Fibroblast of lung (primary cell): ENCODE measurements around the gene VEPH1. TPM values are rescaled to one million over a fixed set of nuclear protein-coding genes. Genes with fewer than 3 reads are reported as not detected.
A peak's percentile ranks its signal among the peaks of the same experiment; 100 is the strongest.

Experiments used
- DNase-seq, 2 donors: peaks; one replicate each; pipeline versions ENCODE4 v3.0.0 to v3.0.0-alpha.2; 2010; ENCODE audit warnings: low read depth in 2 of 2
- H2AFZ ChIP-seq: 2 replicates; pipeline ENCODE4 v1.5.1; 2012; ENCODE audit warnings: low read length, control low read depth, inconsistent platforms
- H3K27ac ChIP-seq: 2 replicates; pipeline ENCODE4 v1.5.1; 2011; ENCODE audit warnings: low read length, control low read depth; ENCODE audit not compliant: insufficient read depth
- H3K27me3 ChIP-seq: 2 replicates; pipeline ENCODE4 v1.5.1; 2011; ENCODE audit warnings: mild to moderate bottlenecking, low read length; ENCODE audit not compliant: control insufficient read depth, insufficient read depth
- H3K36me3 ChIP-seq: 2 replicates; pipeline ENCODE4 v1.5.1; 2011; ENCODE audit warnings: low read length; ENCODE audit not compliant: control insufficient read depth, insufficient read depth
- H3K4me1 ChIP-seq: 2 replicates; pipeline ENCODE4 v1.5.1; 2011; ENCODE audit warnings: low read length; ENCODE audit not compliant: control insufficient read depth, insufficient read depth; ENCODE audit errors: extremely low read depth
- H3K4me2 ChIP-seq: 2 replicates; pipeline ENCODE4 v1.5.1; 2011; ENCODE audit warnings: low read length, control low read depth; ENCODE audit not compliant: insufficient read depth; ENCODE audit errors: extremely low read depth
- H3K4me3 ChIP-seq, 4 experiments: fragments of 200-600 bp in 1 of 4; sonication (generic) in 1 of 4; replicated peaks in 1 of 4; 2 replicates each; pipeline ENCODE4 v1.5.1; 2011 to 2016; ENCODE audit warnings: low read length in 4 of 4, low read depth in 3 of 4, mild to moderate bottlenecking in 3 of 4, control low read depth in 2 of 4, inconsistent platforms in 1 of 4, mixed read lengths in 1 of 4; ENCODE audit not compliant: insufficient read depth in 1 of 4; ENCODE audit errors: control extremely low read depth in 1 of 4
- H3K79me2 ChIP-seq: 2 replicates; pipeline ENCODE4 v1.5.1; 2012; ENCODE audit warnings: mild to moderate bottlenecking, low read length, inconsistent platforms; ENCODE audit not compliant: control insufficient read depth, insufficient read depth
- H3K9ac ChIP-seq: 2 replicates; pipeline ENCODE4 v1.5.1; 2011; ENCODE audit warnings: mild to moderate bottlenecking, low read length, control low read depth; ENCODE audit not compliant: insufficient read depth
- H3K9me3 ChIP-seq: 2 replicates; pipeline ENCODE4 v1.5.1; 2012; ENCODE audit warnings: low read depth, low read length; ENCODE audit not compliant: control insufficient read depth, insufficient read depth
- H4K20me1 ChIP-seq: 2 replicates; pipeline ENCODE4 v1.5.1; 2011; ENCODE audit warnings: low read length; ENCODE audit not compliant: control insufficient read depth, insufficient read depth; ENCODE audit errors: extremely low read depth
- EZH2 ChIP-seq: IDR thresholded peaks from 2 replicates; pipeline ENCODE4 v1.5.1; 2012; ENCODE audit warnings: low read length, control low read depth, mild to moderate bottlenecking; ENCODE audit errors: missing control alignments
- polyA plus RNA-seq, 2 donors: library from polyadenylated mRNA; depleted of rRNA in 1 of 2; stranded (reverse) in 1 of 2; unstranded in 1 of 2; fragments of >200 nt; gene quantifications; 2 replicates each; pipeline ENCODE4 v1.2.1, GENCODE V29; 2011 to 2012; ENCODE audit warnings: missing spikeins in 1 of 2
- total RNA-seq: library from RNA; depleted of rRNA; stranded (reverse); fragments of >200 nt; gene quantifications from 2 replicates; pipeline ENCODE4 v1.2.1, GENCODE V29; 2014
- TF ChIP-seq, protein P1 (sequence below), 2 donors: IDR thresholded peaks in 1 of 2; conservative IDR thresholded peaks in 1 of 2; 1 replicate in 1 of 2; 2 replicates in 1 of 2; pipeline ENCODE4 v1.5.1; 2011 to 2012; ENCODE audit warnings: low read length in 2 of 2, control low read depth in 1 of 2, inconsistent platforms in 1 of 2, low read depth in 1 of 2, mild to moderate bottlenecking in 1 of 2

Gene VEPH1
- total and polyA plus RNA-seq, 2 donors (not counting 1 experiment from before 2014, with no cell fraction given): 13.1 to 34.7 TPM

DNA sequence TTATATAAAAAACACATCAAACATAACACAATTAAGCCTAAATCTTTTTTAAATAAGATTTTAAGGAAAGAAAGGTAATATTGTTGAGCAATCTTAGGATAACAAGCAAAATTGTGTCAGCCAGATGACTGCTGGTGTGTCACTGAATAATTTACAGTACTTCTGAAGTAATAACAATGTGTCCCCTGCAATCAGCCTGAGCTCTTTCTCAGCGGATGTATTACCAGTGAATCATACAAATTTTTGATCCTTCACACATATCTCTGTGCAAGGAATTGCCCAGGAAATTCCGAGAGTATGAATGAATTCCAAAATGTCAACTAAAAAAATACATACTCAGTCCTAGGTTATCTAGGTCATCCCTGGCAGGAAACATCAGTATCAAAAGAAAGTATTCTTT lies 143.2 kb downstream of the VEPH1 start:
- Histone ChIP-seq H3K36me3 (no peaks in the 10 kb centered on the region), H3K4me2 (peak overlapping the region; percentile 29), H3K4me1 (peaks cover 2% of the 10 kb centered on the region), H3K79me2 (no peaks in the 10 kb centered on the region), H3K27me3 (no peaks in the 10 kb centered on the region), H3K9ac (no peak overlapping the region), H3K27ac (no peak overlapping the region), H4K20me1 (no peaks in the 10 kb centered on the region), H3K9me3 (no peaks in the 10 kb centered on the region), H2AFZ (no peak overlapping the region), H3K4me3 (no peak overlapping the region)
- TF ChIP-seq, protein P1, sequence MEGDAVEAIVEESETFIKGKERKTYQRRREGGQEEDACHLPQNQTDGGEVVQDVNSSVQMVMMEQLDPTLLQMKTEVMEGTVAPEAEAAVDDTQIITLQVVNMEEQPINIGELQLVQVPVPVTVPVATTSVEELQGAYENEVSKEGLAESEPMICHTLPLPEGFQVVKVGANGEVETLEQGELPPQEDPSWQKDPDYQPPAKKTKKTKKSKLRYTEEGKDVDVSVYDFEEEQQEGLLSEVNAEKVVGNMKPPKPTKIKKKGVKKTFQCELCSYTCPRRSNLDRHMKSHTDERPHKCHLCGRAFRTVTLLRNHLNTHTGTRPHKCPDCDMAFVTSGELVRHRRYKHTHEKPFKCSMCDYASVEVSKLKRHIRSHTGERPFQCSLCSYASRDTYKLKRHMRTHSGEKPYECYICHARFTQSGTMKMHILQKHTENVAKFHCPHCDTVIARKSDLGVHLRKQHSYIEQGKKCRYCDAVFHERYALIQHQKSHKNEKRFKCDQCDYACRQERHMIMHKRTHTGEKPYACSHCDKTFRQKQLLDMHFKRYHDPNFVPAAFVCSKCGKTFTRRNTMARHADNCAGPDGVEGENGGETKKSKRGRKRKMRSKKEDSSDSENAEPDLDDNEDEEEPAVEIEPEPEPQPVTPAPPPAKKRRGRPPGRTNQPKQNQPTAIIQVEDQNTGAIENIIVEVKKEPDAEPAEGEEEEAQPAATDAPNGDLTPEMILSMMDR (conservative IDR thresholded peaks at IDR 0.05 in 1 of 2, IDR thresholded peaks at IDR 0.05 in 1 of 2; ENCODE audit: low read depth in 1 of 2, low read length in 2 of 2): no peak
- no peak for TF ChIP-seq EZH2
- DNase-seq: peak; percentile 90 to 93

DNA sequence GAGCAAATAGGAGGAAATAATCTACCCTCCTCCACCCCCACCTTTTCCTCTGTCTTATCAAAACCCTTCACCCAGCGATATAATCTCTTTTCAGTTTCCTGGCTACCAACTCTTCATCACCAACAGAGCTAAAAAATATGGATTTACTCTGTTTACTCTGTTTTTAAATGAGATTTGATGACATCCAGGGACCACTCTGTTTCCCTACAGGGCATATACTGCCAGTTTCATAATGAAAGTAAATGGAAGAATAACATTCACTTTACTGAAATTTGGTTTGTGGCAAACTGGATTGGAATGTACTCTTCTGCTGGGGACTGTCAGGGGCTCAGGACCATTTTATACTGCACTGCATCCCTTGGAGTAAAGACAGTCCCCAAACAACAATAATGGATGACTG lies 146.7 kb downstream of the VEPH1 start:
- DNase-seq: no peak
- no peaks in the 10 kb centered on the region for H3K27me3 ChIP-seq
- H3K4me2 ChIP-seq: no peak overlapping the region
- TF ChIP-seq, protein P1 (conservative IDR thresholded peaks at IDR 0.05 in 1 of 2, IDR thresholded peaks at IDR 0.05 in 1 of 2; ENCODE audit: low read depth in 1 of 2, low read length in 2 of 2): no peak
- TF ChIP-seq EZH2: no peak
- H3K27ac ChIP-seq: no peak overlapping the region
- H4K20me1 ChIP-seq: no peaks in the 10 kb centered on the region
- no peaks in the 10 kb centered on the region for H3K9me3 ChIP-seq
- H3K79me2 ChIP-seq: no peaks in the 10 kb centered on the region
- H3K36me3 ChIP-seq: no peaks in the 10 kb centered on the region
- no peak overlapping the region for H3K9ac ChIP-seq
- H3K4me3 ChIP-seq: no peak overlapping the region
- H2AFZ ChIP-seq: no peak overlapping the region
- H3K4me1 ChIP-seq: peaks cover 4% of the 10 kb centered on the region

DNA sequence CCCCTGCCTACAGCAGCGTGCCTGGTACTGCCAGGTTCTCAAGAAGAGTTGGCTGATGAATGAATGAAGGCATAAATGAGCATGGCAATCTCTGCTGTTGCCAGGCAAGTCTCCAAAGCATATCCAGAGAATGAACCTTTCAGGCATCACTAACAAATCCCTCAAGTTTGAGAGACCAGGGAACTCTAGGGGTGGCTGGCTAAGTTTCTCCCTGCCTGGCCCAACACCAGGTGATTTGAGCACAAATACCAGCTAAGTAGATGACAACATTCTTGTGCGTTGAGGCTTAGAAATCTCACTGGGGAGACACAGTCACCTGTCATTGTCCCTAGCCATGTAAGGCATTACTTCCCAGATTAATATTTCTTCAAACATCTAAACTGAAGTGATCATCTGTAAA lies 147.9 kb downstream of the VEPH1 start:
- no peak for DNase-seq
- Histone ChIP-seq H3K27ac (no peak overlapping the region), H3K36me3 (no peaks in the 10 kb centered on the region)

More for the DNA sequence above, 147.9 kb downstream of the VEPH1 start:
- H3K4me3 ChIP-seq: no peak overlapping the region
- no peak overlapping the region for H3K4me2 ChIP-seq
- H3K4me1 ChIP-seq: peaks cover 4% of the 10 kb centered on the region
- no peaks in the 10 kb centered on the region for H3K79me2 ChIP-seq
- H3K27me3 ChIP-seq: no peaks in the 10 kb centered on the region
- H3K9ac ChIP-seq: no peak overlapping the region
- H3K9me3 ChIP-seq: no peaks in the 10 kb centered on the region
- no peak overlapping the region for H2AFZ ChIP-seq
- no peak for TF ChIP-seq EZH2
- TF ChIP-seq, protein P1 (conservative IDR thresholded peaks at IDR 0.05 in 1 of 2, IDR thresholded peaks at IDR 0.05 in 1 of 2; ENCODE audit: low read depth in 1 of 2, low read length in 2 of 2): no peak
- no peaks in the 10 kb centered on the region for H4K20me1 ChIP-seq
